DOHH2 (cell line): ENCODE data around the gene ANXA10.

Experiments used
- CTCF ChIP-seq: fragments of 200-600 bp; sonication (generic); IDR thresholded peaks from one replicate; pipeline ENCODE4 v1.5.1; 2014; ENCODE audit warnings: antibody characterized with exemption, mild to moderate bottlenecking, low read depth, low read length; ENCODE audit not compliant: poor library complexity, severe bottlenecking
- EZH2phosphoT487 ChIP-seq: fragments of 200-600 bp; sonication (generic); IDR thresholded peaks from 2 replicates; pipeline ENCODE4 v1.6.1; 2017; ENCODE audit warnings: borderline replicate concordance, mild to moderate bottlenecking, antibody characterized with exemption, low read length, moderate library complexity, mixed read lengths

GRCh38 chr4:168197926-168198325 is 105.6 kb downstream of the ANXA10 start:
- no peak for TF ChIP-seq CTCF
- no peak for TF ChIP-seq EZH2phosphoT487
